ENCODE measurements around the gene GPR68.
A peak's percentile ranks its signal among the peaks of the same experiment; 100 is the strongest.

GPR68 gene

DNA sequence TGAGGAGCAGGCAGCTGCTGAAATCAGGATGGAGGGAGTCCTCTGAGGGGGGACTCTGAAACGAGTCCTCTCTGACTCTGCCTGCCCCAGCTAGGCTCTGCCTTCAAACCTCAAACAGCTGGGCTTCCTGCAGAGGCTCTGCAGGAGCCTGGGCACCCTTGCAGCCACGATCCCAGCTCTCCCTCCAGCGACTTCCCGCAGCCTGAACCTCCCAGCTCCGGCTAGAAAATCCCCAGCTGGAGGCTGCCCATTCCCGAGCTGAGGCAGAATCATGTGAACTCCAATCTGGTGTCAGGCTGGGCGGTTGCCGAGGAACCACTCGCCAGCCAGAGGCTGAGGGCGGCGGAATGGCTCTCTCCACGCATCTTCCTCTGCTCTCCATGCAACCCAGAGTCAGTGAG is at the start of gene GPR68:
GPR68 (minus strand) TSS at position 204 of the 401 bp plus-strand sequence. CDS start 9,654 bp downstream, outside the sequence.
- no peak for DNase-seq (ENCODE audit: low read depth in 2 of 2)

- DNase-seq (ENCODE audit: low read depth in 2 of 2): no peak
These were observed 49.6 kb upstream of the GPR68 start for GRCh38 chr14:91294153-91294552.

DNA sequence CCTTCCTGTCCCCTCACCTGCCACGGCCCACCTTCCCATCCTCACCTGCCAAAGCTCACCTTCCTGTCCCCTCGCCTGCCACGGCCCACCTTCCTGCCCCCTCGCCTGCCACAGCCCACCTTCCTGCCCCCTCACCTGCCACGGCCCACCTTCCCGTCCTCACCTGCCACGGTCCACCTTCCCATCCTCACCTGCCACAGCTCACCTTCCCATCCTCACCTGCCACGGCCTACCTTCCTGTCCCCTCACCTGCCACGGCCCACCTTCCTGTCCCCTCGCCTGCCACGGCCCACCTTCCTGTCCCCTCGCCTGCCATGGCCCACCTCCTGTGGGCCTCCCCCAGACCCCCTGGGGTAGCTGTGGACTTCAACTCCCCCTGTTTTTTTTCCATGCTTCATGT is 48.8 kb upstream of the GPR68 start:
- DNase-seq (ENCODE audit: low read depth in 2 of 2): no peak

GRCh38 chr14:91292491-91292890 is 48.0 kb upstream of the GPR68 start:
- no peak for DNase-seq (ENCODE audit: low read depth in 2 of 2)

DNA sequence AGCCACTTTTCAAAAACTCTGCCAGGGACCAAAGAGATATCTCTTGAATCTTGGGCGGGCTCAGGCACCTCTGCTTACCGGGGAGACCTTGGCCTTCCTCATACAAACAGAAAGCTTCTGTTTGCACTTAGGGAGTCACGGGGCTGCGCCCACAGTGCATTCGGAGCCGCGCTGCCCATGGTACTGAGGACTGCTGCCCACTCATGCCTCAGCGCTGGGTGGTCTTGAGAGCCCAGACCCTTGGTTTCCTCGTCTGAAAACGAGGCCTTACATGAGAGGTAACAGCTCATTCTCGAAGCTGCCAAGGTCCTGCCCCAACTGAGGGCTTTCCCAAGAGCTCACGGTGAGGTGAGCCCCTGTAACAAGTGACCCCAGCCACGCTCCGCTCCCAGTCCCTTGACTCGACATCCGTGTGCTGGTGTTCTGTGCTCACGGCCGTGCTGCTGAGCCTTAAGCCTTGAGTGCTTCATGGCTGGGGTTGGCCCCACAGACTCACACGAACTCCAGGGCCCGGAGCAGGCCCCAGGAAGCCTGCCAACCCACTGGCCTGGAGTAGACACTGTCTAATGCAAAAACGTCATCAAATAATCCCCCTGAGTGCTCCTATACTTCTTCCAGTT is 47.4 kb upstream of the GPR68 start:
- no peak for DNase-seq (ENCODE audit: low read depth in 2 of 2)

DNA sequence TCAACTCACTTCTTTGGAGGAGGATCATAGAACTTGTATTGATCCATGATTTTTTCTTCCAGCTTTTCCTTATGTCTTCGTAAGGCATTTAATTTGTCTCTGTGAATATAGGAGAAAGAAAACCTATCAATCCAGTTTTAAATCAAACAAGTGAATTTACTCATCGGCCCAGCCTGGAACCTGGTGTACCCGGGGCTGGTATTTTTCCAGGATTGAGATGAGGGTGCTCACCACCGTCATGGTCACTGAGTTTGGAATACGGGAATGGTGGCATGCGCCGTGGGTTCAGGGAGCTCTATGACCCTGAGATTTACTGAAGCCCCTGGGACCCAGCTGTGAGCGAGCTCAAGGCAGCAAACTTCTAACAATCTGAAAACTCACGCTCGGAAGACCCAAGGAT is 46.5 kb upstream of the GPR68 start:
- DNase-seq (ENCODE audit: low read depth in 2 of 2): no peak

- no peak for DNase-seq (ENCODE audit: low read depth in 2 of 2)
These were observed 45.0 kb upstream of the GPR68 start for GRCh38 chr14:91289464-91289863.

DNA sequence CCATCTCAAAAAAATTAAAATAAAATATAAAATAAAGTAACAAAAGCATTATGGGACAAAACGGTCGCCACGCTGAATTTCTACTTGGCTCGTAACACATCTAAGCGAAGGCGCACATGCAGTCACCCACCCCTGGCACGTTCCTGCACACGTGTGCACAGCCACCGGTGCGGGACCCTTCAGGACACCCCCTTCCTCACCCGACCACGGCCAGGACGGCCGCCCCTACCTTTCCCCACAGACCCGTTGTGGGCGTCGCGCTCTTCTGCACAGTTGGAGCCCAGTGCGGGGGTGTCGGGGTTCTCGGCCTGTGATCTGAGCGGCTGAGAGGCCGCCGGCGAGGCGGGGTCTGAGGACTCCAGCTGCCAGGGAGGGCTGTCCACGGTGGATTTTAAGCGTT is 44.4 kb upstream of the GPR68 start:
- no peak for DNase-seq (ENCODE audit: low read depth in 2 of 2)

GRCh38 chr14:91286530-91286937 is 42.0 kb upstream of the GPR68 start:
- DNase-seq (ENCODE audit: low read depth in 2 of 2): peak; percentile 50 to 71

DNA sequence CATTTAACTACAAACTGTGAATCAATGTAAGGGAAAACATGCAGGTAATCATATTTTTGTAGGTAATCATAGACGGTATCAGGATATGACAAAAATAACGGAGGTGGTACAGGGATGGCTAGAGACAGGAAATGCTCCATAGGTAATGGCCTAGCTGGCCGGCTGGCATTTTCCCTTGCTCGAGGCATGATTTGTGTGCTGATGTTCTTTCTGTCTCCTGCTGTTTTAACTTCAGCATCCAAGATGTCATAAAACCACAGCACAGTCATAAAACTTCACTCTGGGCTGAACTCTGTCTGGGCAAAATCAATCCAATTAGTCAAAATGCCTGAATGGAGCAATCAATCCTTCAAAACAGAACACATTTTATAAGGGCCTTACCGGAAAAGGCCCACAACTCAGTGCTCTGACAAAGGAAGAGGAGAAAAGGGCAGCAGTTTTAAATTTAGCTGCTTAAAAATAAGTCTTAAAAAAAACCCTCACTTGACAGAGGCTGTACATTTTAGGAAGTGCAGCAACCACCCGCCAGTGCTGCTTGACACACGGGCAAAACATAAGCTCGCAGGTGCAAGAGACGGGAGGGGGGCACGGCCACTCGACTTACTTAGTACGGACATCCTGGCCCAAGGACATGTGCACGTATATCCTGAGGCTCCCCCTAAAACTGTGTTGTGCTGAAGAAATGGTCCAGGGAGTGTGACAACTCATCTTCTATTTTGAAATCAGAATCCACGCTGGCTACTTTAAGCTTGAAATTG is 40.5 kb upstream of the GPR68 start:
- no peak for DNase-seq (ENCODE audit: low read depth in 2 of 2)

GRCh38 chr14:91284146-91284790 is 39.8 kb upstream of the GPR68 start:
- no peak for DNase-seq (ENCODE audit: low read depth in 2 of 2)

GRCh38 chr14:91283666-91284065 is 39.2 kb upstream of the GPR68 start:
- DNase-seq (ENCODE audit: low read depth in 2 of 2): no peak

DNA sequence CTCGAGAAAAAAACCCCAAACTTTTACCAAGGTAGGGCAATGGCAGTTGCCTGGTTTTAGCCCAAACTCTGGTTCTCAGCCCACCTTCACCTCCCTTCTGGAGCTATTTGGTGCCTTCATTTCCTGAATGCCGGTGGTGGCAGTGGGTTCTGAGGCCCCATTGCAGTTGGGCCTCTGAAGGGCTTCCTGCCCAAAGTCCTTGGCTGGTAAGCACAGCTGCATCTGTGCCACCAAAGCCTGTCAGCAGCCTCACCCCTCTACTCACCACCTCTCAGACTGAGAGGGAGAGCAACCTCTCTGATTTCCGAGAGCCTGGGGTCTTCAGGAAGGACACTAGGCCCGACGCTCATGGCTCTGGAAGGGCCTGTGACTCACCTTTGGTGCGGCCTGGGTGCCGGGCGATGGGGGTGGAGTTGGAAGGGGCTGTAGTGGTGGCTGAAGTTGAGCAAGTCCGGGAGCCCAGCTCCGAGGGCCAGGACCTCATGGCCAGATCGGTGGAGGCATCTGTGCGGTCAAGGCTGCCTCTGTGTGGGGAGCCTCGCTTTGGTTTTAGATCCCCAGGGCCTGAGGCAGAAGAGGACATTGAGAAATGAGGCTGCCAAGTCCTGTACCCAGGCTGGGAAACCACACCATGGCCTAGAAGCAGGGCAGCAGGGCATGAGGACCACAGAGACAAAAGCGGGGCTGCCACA is 38.6 kb upstream of the GPR68 start:
- no peak for DNase-seq (ENCODE audit: low read depth in 2 of 2)

- DNase-seq (ENCODE audit: low read depth in 2 of 2): no peak
These were observed 36.8 kb upstream of the GPR68 start for GRCh38 chr14:91281346-91281745.

DNA sequence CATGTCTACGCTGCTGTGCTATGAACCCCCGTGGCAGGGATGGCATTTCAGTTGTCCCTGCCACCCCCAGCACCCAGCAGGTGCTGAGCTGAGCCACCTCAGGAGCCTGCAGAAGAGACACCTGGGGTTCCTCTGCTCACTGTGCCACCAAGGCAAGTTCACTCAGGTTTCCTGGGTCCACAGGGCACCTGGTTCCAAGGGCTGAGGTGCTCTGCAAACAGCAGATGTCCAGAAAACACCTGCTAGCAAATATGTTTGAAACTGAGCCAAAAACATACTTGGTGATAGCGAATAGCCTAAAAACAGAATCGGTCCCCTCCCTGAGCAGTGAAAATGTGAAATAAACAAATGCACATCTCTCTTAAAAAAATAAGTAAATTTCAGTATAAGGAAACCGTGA is 35.6 kb upstream of the GPR68 start:
- DNase-seq (ENCODE audit: low read depth in 2 of 2): no peak

DNA sequence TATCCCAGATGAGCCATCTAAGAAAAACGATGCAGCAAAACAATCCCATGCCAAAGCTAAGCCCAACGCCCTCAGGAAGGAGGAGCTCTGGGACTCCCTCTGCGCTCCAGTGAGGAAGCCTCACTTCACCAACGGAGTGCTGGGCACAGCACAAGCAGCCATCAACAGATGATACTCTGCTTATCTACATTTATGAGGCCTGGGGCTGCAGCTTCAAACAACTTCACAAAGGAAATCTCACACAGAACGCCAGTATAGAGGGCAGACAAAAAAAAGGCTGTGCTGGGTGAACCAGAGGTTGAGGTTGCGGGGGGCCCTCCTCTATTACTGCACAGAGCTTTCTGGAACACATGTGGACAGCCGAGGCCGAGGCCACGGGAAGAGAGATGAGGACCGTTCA is 34.9 kb upstream of the GPR68 start:
- no peak for DNase-seq (ENCODE audit: low read depth in 2 of 2)

DNA sequence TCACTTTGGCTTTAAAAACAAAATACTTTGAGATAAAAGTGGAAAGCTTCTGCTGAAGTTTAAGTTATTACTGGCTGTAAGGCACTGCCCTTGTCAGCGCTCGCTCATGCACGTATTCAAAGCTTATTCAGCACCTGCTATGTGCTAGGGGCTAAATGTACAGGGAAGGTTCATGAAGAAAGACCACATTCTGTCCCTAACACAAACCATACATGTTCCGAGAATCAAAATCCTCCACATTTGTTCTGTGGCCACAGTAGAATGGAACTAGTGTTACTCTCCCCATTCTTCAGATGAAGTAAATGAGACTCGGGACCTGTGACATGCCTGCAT is 33.8 kb upstream of the GPR68 start:
- no peak for DNase-seq (ENCODE audit: low read depth in 2 of 2)

DNA sequence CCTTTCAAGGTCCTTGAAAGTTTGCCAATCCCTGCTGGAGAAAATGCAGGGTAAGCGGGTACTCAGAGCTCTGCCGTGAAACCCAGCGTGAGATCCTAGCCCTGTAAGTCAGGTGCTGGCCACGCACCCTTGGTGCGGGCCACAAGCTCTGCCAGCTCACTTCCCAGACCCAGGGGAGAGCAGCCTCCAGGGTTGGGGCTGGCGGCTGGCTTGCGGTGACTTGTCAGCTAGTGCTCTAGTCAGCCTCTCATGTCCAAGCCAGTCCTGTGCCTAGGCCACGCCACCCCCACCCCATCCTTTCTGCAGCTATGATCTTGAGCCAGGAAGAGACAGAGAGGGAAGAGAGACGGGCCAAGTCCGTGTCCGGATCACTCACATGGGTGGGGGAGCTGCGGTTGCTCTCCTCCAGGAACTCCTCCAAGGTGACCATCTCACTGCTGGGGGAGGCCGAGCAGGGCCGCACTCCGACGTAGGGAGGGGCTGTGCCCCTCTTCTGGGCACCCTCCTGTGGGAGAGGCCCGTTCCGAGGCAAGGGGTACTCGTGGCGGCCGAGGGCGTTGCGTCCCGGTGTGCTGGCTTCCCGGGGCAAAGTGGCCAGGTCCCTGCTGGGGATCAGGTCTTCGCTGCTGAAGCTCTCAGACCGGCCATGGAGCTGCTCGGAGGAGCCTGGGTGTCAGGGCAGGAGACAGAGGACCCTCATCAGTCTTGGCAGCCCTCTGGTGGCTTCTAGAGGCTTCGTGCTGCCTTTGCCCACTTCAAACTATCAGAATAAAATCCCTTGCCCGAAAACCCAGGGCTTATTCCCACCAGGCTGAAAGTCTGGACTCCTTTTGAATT is 33.3 kb upstream of the GPR68 start:
- no peak for DNase-seq (ENCODE audit: low read depth in 2 of 2)

GRCh38 chr14:91274796-91275195 is 30.3 kb upstream of the GPR68 start:
- DNase-seq (ENCODE audit: low read depth in 2 of 2): no peak

GRCh38 chr14:91273885-91274273 is 29.4 kb upstream of the GPR68 start:
- no peak for DNase-seq (ENCODE audit: low read depth in 2 of 2)

GRCh38 chr14:91273273-91273884 is 28.9 kb upstream of the GPR68 start:
- no peak for DNase-seq (ENCODE audit: low read depth in 2 of 2)

Measured in stimulated activated CD8-positive, alpha-beta memory T cell treated with anti-CD3 and anti-CD28 coated beads, Interleukin-7, amount 100 ng/mL, for 1 hour (primary cell).